ENCODE results near the gene ELOVL4.

The ELOVL4 gene

DNA sequence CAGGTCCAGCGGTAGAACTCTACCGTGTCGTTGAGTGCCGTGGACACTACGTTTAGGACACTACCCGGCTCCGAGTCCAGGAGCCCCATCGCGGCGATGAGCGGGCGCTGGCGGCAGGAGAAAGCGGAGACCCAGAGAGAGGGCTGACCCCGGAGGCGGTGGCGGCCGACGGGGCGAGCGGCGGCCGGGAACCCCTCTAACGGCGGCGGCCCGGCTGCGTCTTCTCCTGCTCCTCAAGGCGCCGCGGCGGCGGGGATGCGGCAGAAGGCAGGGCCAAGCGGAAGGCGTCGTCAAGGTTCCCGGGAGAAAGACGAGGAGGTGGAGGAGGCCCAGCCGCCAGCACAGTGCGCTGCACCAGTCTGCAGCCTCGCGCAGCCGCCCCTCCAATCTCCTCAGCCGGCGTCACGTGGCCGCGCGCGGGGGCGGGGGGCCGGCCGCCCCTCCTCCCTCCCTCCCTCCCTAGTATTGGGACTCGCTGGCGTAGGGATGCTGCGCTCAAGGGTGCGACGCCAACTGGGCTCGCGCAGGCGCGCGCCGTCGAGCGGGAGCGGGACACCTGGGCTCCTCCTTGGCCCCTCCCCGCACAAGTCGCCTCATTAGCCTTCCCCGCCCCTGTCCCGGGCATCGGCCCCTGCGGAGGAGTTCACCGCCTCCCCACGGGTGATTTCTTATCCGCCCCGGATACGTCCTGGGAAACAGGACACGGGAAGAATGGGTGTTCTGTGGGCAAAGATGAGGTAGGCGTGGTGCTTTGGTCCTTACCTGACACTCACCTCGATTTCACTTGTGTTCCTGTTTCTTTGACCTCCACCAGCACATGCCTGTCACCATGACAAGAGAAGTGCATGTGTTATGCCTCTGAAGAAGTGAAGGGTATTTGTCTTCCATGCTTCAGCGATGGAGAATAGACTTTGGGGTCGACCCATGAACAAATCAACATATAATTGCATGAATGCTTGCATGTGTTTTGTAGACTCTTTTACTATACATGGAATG lies at the start of gene ELOVL4:
ELOVL4 (minus strand) TSS at position 363 of the 996 bp plus-strand sequence; CDS start at position 89, 274 bp downstream.
- FAIRE-seq, result no peak

GRCh38 chr6:79993911-79994309 lies 46.6 kb upstream of the ELOVL4 start:
- no peak for FAIRE-seq

GRCh38 chr6:79993012-79993910 lies 45.9 kb upstream of the ELOVL4 start:
- no peak for FAIRE-seq

DNA sequence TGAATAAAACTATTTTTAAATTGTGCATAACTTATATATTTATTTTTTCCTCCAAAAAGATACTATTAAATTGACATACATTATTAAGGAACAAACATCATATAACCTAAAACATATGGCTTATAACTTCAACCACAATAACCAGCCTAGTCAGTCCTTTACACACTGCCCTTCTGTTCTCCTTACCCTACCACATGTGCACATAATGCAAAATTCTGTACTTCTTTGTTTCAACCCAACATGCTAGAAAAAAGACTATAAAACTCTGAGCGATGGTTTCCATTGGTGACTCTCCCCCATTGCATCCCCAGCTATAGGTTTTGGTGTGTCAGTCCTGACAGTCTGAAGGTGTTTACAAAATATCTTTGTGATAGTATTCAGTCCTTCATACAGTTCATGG lies 42.3 kb upstream of the ELOVL4 start:
- FAIRE-seq, result no peak

DNA sequence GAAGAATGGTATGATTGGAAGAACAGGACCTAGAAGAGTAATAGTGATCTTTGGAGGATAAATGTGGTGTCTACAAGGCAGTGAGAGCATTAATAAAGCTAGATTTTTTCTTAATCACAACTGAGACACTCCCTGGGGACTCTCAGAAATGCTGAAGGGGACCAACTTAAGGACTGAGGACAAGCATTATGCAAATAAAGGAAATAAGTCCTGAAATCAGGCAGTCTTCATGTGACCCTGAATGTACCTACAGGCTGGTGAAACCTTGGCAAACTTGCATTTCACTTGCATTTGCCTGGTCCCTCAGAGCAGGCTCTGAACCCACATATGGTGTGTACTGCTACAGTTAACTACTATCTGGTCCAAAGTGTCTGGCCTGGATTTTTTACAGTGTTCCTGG lies 37.8 kb upstream of the ELOVL4 start:
- FAIRE-seq, result no peak

- no peak for FAIRE-seq
Measured at GRCh38 chr6:79984261-79984660, 36.9 kb upstream of the ELOVL4 start.

DNA sequence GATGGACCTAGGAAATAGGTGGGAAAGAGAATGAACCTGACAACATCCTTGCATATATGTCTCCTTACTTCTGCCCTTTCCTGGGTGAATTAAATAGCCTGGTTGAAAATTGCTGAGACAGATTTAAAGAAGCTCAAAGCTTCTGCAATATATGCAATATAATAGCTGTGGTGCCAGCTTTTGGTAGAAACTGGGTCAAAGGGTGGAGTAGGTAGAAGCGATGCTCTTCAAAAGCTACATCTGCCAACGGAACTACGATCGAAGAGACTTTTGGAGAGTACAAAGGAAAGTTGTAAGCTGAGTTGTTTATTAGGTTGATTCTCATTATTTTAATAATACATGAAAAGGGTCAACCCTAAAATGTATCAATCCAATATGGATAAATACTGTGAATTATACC lies 34.3 kb upstream of the ELOVL4 start:
- no peak for FAIRE-seq

DNA sequence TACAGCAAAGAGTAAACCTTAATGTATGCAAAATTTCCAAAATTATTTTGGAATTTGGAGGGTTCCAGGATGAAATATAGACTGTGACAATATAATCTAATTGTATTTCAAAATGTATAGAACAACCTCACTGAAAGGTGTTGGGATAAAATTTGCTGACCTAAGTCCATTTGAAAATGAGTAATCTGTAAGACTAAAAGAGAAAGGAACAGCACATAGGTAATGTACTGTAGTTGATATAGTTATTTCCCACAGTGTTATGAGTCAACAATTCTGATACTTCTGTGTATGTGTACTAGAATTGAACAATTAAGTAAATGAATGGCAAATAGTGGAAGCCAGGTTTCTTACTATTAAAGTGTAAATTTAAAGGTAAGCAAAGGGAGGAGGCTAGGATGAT lies 23.8 kb upstream of the ELOVL4 start:
- no peak for FAIRE-seq

- FAIRE-seq, result no peak
Measured at GRCh38 chr6:79969784-79970183, 22.4 kb upstream of the ELOVL4 start.

- FAIRE-seq, result no peak
Measured at GRCh38 chr6:79967178-79967577, 19.8 kb upstream of the ELOVL4 start.

- FAIRE-seq, result no peak
Measured at GRCh38 chr6:79964607-79965081, 17.3 kb upstream of the ELOVL4 start.

- no peak for FAIRE-seq
Measured at GRCh38 chr6:79954849-79955248, 7.5 kb upstream of the ELOVL4 start.

DNA sequence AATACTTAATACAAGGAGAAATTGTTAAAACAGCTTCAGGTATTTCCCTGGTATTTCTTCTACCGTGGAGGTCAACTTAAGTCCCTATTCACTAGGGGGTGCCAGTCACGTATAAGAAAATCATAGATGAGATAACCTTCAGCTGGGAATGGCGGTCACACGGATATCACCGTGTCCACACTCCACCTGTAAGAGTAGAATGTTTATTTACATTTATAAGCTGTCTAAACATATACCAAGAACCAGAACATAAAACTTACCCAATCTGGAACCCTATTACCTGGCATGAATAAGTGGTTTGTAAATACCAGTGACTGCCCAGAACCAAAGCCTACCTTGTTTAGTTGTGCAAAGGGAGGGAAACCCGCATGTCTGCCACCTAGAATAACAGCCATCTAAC lies 1.9 kb upstream of the ELOVL4 start:
- no peak for FAIRE-seq

- no peak for FAIRE-seq
Measured at GRCh38 chr6:79946272-79947190, 822 bp downstream of the ELOVL4 start.

- no peak for FAIRE-seq
Measured at GRCh38 chr6:79943133-79943532, 4.2 kb downstream of the ELOVL4 start.

- FAIRE-seq, result no peak
Measured at GRCh38 chr6:79941489-79942151, 5.7 kb downstream of the ELOVL4 start.

- FAIRE-seq, result no peak
Measured at GRCh38 chr6:79928478-79928998, 18.8 kb downstream of the ELOVL4 start.

GRCh38 chr6:79927758-79928157 lies 19.6 kb downstream of the ELOVL4 start:
- no peak for FAIRE-seq

DNA sequence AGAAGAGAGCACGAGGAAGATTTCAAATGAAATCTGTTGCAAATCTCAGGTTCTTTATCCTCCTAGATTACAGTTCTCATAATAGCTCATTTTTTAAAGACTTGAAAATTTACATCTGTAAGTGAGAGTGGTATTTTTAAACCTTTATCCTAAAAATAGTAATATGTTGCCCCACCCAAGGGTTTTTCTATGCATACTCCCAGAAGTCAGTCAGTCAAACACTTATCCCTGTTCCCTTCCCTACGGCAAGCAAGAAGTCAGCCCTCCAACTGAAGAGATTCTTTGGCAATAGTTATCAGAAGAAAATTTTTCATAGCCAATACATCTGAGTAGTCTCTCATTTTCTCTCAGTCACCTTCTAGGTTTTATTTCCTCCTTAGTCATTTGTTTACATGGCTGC lies 24.1 kb downstream of the ELOVL4 start:
- no peak for FAIRE-seq

GRCh38 chr6:79922018-79922417 lies 25.3 kb downstream of the ELOVL4 start:
- FAIRE-seq, result no peak

DNA sequence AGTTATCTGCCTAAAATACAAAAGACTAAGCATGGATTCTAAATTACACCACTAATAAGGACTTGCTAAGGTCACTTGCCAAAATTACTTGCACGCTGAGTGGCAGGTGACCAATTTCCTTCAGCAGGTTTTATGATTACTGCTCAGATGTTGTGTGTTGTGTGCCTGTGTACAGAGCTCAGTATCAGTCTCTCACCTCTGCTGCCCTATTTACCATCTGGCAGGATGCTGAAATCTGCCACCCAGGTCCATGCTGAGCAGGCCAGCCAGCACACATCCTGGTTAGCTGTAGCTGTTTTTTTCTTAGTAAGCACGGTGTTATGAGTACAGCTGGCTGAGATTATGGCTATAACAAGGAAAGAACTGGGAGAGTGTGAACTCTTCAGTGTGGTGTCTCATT lies 34.0 kb downstream of the ELOVL4 start:
- FAIRE-seq, result no peak
